Ramos (cell line): Measurements from ENCODE around the gene HPS6.

Experiments
- in situ Hi-C: fragments of 300-500 bp; cut with MboI; formaldehyde crosslinking; loops from one replicate; pipeline ENCODE4 v1.14.3; 2022; ENCODE audit warnings: low sequenced_read_pairs; ENCODE audit not compliant: unreplicated experiment

HPS6 gene

DNA sequence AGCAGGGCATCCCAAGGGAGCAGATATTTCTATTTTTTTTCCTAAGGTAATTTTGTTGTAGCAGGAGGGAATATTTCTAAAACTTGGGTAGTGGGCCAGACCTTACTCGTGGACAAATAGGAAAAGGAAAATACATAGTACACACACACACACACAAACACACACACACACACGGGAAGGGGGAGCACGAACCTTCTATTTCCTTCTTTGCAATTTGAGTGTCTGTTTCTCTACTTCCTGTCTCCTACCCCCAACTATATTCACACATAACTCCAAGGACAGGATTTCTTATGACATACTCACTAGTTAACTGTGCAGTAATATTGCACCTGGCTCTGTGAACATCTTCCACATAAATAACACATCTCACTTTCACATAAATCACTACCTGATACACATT lies 50.6 kb downstream of the HPS6 start:
- in situ Hi-C loops, result no loop called here

DNA sequence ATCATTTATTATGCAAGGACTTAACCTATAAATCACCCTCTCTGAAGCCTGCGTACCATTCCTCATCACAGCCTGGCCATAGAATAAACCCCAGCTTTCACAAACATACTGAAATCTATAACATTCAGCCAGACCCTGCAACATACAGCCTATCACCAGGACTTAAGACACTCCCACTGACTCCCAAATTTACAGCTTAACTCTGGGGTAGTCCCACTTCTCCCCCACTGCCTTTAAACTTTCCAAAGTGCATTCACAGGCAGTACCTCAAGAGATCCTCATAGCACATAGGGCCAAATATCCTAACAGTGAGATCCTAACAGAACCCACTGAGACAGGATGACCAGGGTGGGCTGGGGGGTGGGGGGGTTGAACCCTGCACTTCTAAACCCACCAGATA lies 51.5 kb downstream of the HPS6 start:
- in situ Hi-C loops, result no loop called here
